Stimulated activated effector memory CD8-positive, alpha-beta T cell treated with anti-CD3 and anti-CD28 coated beads, Interleukin-12 subunit alpha, Interleukin-12 subunit beta, amount 100 ng/mL, for 72 hours (primary cell): ENCODE data around the gene SLIT3.

Experiments used
- ATAC-seq: fragments of 150-1000 bp; cut with Tn5 transposase; 2 replicates; pipeline ENCODE4 v1.10.0; 2021
- DNase-seq, 2 donors: peaks; one replicate each; pipeline ENCODE4 v3.0.0; 2021 to 2022; ENCODE audit warnings: low spot score in 2 of 2
- H3K27ac Mint-ChIP-seq: one replicate; pipeline ENCODE4 v1.8.0; 2022; ENCODE audit warnings: mild to moderate bottlenecking, mixed read lengths
- H3K36me3 Mint-ChIP-seq: one replicate; pipeline ENCODE4 v1.8.0; 2022; ENCODE audit warnings: mild to moderate bottlenecking, mixed read lengths
- H3K4me1 Mint-ChIP-seq: one replicate; pipeline ENCODE4 v1.8.0; 2022; ENCODE audit warnings: mixed read lengths
- H3K4me3 Mint-ChIP-seq: one replicate; pipeline ENCODE4 v1.8.0; 2022; ENCODE audit warnings: mild to moderate bottlenecking, mixed read lengths
- H3K9me3 Mint-ChIP-seq: one replicate; pipeline ENCODE4 v1.8.0; 2022; ENCODE audit warnings: mixed read lengths

SLIT3 gene

GRCh38 chr5:168707716-168708695, 592.9 kb downstream of the SLIT3 start:
- H3K36me3 Mint-ChIP-seq = no peaks in the 10 kb centered on the region
- H3K27ac Mint-ChIP-seq = no peak overlapping the region
- ATAC-seq = no peak
- no peak for DNase-seq
- no peaks in the 10 kb centered on the region for H3K4me1 Mint-ChIP-seq
- no peak overlapping the region for H3K4me3 Mint-ChIP-seq
- H3K9me3 Mint-ChIP-seq = no peaks in the 10 kb centered on the region

GRCh38 chr5:168706655-168707069, 594.3 kb downstream of the SLIT3 start:
- H3K4me3 Mint-ChIP-seq = no peak overlapping the region
- no peak for DNase-seq
- H3K9me3 Mint-ChIP-seq = no peaks in the 10 kb centered on the region
- ATAC-seq = peak; percentile 27
- H3K36me3 Mint-ChIP-seq = no peaks in the 10 kb centered on the region
- no peak overlapping the region for H3K27ac Mint-ChIP-seq
- H3K4me1 Mint-ChIP-seq = no peaks in the 10 kb centered on the region

GRCh38 chr5:168705321-168705720, 595.6 kb downstream of the SLIT3 start:
- no peaks in the 10 kb centered on the region for H3K4me1 Mint-ChIP-seq
- H3K27ac Mint-ChIP-seq = no peak overlapping the region
- no peaks in the 10 kb centered on the region for H3K36me3 Mint-ChIP-seq
- DNase-seq (no peak), ATAC-seq (no peak)
- no peak overlapping the region for H3K4me3 Mint-ChIP-seq
- no peaks in the 10 kb centered on the region for H3K9me3 Mint-ChIP-seq

- Mint-ChIP-seq H3K4me1 (no peaks in the 10 kb centered on the region), H3K36me3 (no peaks in the 10 kb centered on the region), H3K27ac (no peak overlapping the region), H3K4me3 (no peak overlapping the region), H3K9me3 (no peaks in the 10 kb centered on the region)
- no peak for DNase-seq
- no peak for ATAC-seq
Observed at GRCh38 chr5:168702511-168702910, 598.4 kb downstream of the SLIT3 start.

GRCh38 chr5:168701641-168702040, 599.3 kb downstream of the SLIT3 start:
- Mint-ChIP-seq H3K4me1 (no peaks in the 10 kb centered on the region), H3K4me3 (no peak overlapping the region), H3K9me3 (no peaks in the 10 kb centered on the region), H3K36me3 (no peaks in the 10 kb centered on the region), H3K27ac (no peak overlapping the region)
- no peak for DNase-seq
- ATAC-seq = no peak

- DNase-seq = no peak
- no peak overlapping the region for H3K27ac Mint-ChIP-seq
Observed at GRCh38 chr5:168699002-168699401, 601.9 kb downstream of the SLIT3 start.

GRCh38 chr5:168697034-168697720, 603.8 kb downstream of the SLIT3 start:
- ATAC-seq = no peak
- no peaks in the 10 kb centered on the region for H3K4me1 Mint-ChIP-seq
- no peak for DNase-seq
- no peak overlapping the region for H3K4me3 Mint-ChIP-seq
- H3K36me3 Mint-ChIP-seq = no peaks in the 10 kb centered on the region
- H3K9me3 Mint-ChIP-seq = no peaks in the 10 kb centered on the region
- H3K27ac Mint-ChIP-seq = no peak overlapping the region

More at GRCh38 chr5:168699002-168699401, 601.9 kb downstream of the SLIT3 start:
- Mint-ChIP-seq H3K4me3 (no peak overlapping the region), H3K36me3 (no peaks in the 10 kb centered on the region), H3K9me3 (no peaks in the 10 kb centered on the region), H3K4me1 (no peaks in the 10 kb centered on the region)
- ATAC-seq = no peak

- Mint-ChIP-seq H3K9me3 (no peaks in the 10 kb centered on the region), H3K4me3 (no peak overlapping the region), H3K27ac (no peak overlapping the region), H3K36me3 (no peaks in the 10 kb centered on the region), H3K4me1 (no peaks in the 10 kb centered on the region)
- no peak for DNase-seq
- ATAC-seq = no peak
Observed at GRCh38 chr5:168696611-168697010, 604.3 kb downstream of the SLIT3 start.

GRCh38 chr5:168695301-168695835, 605.6 kb downstream of the SLIT3 start:
- Mint-ChIP-seq H3K4me1 (no peaks in the 10 kb centered on the region), H3K36me3 (no peaks in the 10 kb centered on the region), H3K4me3 (no peak overlapping the region), H3K9me3 (no peaks in the 10 kb centered on the region), H3K27ac (no peak overlapping the region)
- DNase-seq (no peak), ATAC-seq (no peak)

GRCh38 chr5:168694289-168694688, 606.6 kb downstream of the SLIT3 start:
- DNase-seq = no peak
- Mint-ChIP-seq H3K27ac (no peak overlapping the region), H3K4me3 (no peak overlapping the region), H3K4me1 (no peaks in the 10 kb centered on the region), H3K9me3 (no peaks in the 10 kb centered on the region), H3K36me3 (no peaks in the 10 kb centered on the region)
- no peak for ATAC-seq

- Mint-ChIP-seq H3K36me3 (no peaks in the 10 kb centered on the region), H3K4me1 (no peaks in the 10 kb centered on the region), H3K9me3 (no peaks in the 10 kb centered on the region), H3K27ac (no peak overlapping the region), H3K4me3 (no peak overlapping the region)
- DNase-seq (no peak), ATAC-seq (no peak)
Observed at GRCh38 chr5:168693883-168694282, 607.1 kb downstream of the SLIT3 start.

- Mint-ChIP-seq H3K9me3 (no peaks in the 10 kb centered on the region), H3K4me3 (no peak overlapping the region), H3K36me3 (no peaks in the 10 kb centered on the region), H3K27ac (no peak overlapping the region), H3K4me1 (no peaks in the 10 kb centered on the region)
- ATAC-seq = no peak
- DNase-seq = no peak
Observed at GRCh38 chr5:168693297-168693696, 607.6 kb downstream of the SLIT3 start.

GRCh38 chr5:168691891-168692290, 609.0 kb downstream of the SLIT3 start:
- no peak for DNase-seq
- no peak for ATAC-seq
- Mint-ChIP-seq H3K4me1 (no peaks in the 10 kb centered on the region), H3K36me3 (no peaks in the 10 kb centered on the region), H3K9me3 (no peaks in the 10 kb centered on the region), H3K27ac (no peak overlapping the region), H3K4me3 (no peak overlapping the region)

GRCh38 chr5:168689260-168689659, 611.7 kb downstream of the SLIT3 start:
- H3K27ac Mint-ChIP-seq = no peak overlapping the region
- no peaks in the 10 kb centered on the region for H3K36me3 Mint-ChIP-seq
- no peaks in the 10 kb centered on the region for H3K9me3 Mint-ChIP-seq
- DNase-seq = no peak
- no peak for ATAC-seq
- no peaks in the 10 kb centered on the region for H3K4me1 Mint-ChIP-seq
- no peak overlapping the region for H3K4me3 Mint-ChIP-seq

- ATAC-seq = no peak
- no peak overlapping the region for H3K27ac Mint-ChIP-seq
- no peak overlapping the region for H3K4me3 Mint-ChIP-seq
- no peaks in the 10 kb centered on the region for H3K9me3 Mint-ChIP-seq
- DNase-seq = no peak
- peaks cover 6% of the 10 kb centered on the region for H3K4me1 Mint-ChIP-seq
- H3K36me3 Mint-ChIP-seq = no peaks in the 10 kb centered on the region
Observed at GRCh38 chr5:168686837-168687236, 614.1 kb downstream of the SLIT3 start.

- ATAC-seq = no peak
- no peak overlapping the region for H3K4me3 Mint-ChIP-seq
- no peaks in the 10 kb centered on the region for H3K36me3 Mint-ChIP-seq
- H3K27ac Mint-ChIP-seq = no peak overlapping the region
- H3K4me1 Mint-ChIP-seq = peaks cover 6% of the 10 kb centered on the region
- no peak for DNase-seq
- no peaks in the 10 kb centered on the region for H3K9me3 Mint-ChIP-seq
Observed at GRCh38 chr5:168685566-168685965, 615.4 kb downstream of the SLIT3 start.
